NCI-H1436 (cell line): Measurements from ENCODE around the gene TLR8.
"Not testable (repeated sequence)": the region's sequence is repeated elsewhere in the genome, so short reads cannot be mapped to it uniquely, and the experiment has no call there.

Experiments
- DNase-seq: peaks from one replicate; lab custom pipeline; 2025; lab: John Stamatoyannopoulos, UW

TLR8 gene

DNA sequence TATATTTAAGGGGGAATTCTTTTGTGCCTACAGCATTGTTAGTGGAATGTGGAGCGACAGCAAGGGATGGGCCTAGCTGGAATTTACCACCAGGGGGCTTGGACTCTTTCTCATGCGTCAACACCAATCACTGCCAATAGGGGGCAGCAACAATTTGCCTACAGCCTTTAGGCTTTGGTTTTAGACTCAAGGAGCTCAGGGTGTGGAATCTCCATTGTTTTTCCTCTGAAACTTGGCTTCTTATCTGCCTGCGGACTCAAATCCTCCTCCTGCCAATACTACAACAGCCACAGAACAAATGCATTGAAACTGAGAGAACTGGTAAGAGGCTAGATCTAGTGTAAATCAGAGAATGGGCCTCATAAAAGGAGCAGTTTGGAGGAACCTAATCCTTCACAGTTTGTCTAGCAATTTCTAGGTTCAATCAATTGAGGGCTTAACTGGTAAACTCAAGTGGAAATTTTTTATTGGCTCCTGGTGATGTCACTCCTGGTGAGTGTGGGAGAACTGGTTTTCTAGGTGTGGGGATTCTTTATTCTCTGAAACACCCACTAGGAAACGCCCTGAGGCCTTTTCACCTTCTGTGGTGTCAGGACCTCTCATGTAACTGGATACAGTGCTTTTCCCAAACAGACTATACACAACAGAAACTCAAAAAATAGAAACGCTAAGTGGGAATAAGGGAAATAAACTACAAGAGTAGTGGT, 40.6 kb downstream of the TLR8 start:
- peak; percentile 51 for DNase-seq

DNA sequence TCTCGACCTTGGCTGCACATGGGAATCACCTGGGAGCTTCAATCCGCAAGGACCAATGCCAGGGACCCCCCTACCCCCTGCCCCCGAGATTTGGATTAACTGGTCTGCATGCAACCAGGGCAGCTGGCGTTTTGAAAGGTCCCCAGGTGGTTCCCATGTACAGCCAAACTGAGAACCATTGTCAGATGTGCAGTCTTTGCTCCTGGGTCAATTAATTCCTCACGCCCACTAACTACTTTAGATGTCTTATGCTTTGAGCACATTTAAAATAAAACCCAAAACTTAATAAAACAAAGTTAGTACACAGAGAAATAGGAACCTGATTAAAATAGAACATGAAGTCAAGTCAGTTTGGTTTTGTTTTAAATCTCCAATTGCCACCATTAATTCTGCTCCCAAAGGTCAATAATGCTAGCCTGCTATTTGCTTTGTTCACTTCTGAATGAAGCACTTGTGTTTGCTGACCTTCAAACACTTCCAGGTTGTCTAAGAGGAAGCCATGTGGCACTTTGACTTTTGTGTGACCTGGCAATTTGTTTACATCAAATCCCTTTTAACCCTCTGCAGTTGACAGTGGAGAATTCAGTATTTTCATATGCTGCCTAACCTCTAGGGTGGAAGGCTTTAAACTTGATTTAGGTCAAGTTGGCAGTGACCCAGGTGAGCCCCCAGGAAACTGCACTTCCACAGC, 41.3 kb downstream of the TLR8 start:
- no peak for DNase-seq

DNA sequence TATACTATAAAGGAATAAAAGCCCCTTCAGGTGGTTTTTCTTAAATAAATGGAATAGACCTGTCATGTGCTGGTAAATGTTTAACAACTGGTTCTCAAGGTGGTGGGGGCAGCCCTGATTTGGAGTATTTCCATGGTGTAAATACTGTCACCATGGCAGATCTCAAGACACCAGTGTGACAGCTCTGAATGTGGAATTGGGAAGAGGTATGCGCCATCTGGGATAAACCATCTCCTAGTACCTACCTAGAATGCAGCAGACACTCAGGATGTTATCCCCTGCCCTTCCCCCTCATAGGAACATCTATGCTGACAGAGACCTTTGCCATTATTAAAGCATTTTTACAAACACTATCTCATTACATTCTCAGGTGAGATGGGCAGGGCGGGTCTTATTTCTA, 42.1 kb downstream of the TLR8 start:
- no peak for DNase-seq

DNA sequence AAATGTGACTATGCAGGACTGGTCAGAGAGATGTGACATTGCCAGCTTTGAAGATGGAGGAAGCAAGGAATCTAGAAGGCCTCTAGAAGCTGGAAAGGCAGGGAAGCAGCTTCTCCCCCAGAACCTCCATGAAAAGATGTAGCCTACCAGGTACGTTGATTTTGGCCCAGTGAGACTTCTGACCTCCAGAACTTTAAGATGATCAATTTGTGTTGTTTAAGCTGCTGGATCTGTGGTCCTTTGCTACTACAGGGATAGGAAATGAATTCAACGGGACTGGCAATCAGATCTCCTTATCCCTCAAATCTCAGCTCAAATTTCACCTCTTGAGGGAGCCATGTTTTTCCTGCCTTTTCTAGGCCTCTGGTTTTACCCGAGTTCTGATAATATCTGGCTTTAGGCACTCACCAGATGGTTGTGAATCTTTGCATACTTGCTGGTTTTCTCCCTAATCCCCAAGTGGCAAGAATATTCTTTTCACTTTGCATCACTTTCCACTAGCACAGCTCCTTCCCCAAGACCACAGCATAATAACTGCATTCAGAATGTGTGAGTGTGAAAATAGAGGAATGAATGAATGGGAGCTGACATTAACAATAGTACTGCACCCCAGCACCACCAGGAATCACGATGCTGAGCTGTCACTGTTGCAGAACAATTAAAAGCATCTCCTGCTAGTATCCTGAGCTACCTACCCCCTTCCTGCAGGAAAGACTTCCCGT, 42.9 kb downstream of the TLR8 start:
- no peak for DNase-seq

DNA sequence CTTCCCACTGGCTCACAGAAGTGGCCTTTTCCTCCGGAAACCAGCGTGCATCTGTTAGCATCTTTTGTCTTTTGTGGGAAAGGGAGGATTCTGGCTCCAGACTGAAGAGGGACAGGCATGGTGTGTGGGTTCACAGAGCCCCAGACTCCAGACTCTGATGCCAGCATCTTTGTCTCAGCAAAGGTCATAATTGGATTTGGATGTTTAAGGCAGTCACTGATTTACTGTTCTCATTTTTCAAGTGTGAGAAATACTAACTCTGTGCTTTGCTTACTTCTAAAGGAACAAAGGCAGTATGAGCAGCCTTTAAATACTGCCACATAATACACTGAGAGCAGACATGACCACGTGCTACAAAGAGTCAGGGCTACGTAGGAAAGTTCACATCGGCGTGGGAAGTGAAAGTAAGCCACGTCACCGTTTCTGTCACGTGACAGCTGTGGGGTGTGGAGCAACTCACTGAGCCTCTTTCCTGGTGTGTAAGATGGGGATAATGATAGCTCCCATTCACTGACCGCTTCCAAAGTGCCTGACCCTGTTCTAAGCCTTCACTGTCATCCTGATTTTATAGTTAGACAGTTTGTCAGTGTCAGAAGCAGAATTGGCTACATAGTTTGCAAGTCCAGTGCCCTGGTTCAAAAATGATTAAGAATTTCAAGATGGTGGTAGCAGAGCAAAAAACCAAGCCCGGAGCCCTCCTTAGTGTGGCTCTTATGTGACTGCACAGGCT, 43.7 kb downstream of the TLR8 start:
- no peak for DNase-seq

DNA sequence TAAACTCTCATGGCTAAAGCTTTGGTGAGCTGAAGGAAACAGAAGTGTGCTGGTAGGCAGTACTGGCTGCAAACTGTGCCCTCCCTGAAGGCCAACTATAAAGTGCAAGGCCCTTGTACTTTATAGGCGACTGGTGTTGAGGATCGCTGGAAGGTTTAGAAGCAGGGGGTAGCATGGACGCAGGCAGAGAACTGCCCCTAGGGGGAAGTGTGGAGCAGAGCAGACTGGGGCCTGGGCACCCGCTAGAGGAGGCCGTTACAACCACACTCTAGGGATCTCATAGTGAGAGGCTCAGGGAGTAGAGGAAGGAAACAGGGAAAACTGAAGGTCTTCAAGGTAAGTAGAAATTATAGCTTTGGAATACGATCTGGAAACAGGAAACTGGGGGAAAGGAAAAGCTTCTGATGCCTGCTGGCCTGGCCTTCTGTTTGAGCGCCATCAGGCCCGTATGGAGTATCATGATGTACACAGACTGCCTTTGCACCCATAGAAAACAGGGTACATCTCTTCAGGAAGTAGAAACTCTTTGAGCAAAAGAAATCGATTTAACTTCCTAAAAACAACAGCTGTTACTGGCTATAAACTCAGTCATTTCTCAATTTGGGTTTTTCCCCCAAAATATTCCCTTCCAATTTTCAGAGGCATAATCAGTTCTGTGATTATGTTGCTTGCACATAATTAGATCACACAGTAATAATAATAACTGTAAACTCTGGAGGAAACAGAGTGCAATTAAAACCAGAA, 44.6 kb downstream of the TLR8 start:
- DNase-seq, result peak; percentile 17

DNA sequence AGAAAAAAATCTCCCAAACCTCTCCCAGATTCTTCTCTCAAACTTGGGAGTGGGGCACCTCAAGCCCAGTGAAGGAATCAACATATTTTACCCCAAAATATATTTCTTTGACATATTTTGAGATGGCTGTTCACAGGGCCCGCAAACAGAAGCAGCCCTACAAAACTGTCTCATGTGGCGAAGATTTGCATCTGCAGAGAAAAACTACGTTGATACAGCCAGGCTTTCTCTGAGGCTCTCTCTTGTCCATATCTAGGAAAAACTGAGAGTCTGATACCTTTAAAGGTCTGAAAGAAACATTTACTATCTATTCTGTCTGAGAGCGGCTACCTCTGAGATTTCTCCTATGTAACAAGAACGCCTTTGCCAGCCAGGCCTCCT, 45.2 kb downstream of the TLR8 start:
- DNase-seq, result no peak

DNA sequence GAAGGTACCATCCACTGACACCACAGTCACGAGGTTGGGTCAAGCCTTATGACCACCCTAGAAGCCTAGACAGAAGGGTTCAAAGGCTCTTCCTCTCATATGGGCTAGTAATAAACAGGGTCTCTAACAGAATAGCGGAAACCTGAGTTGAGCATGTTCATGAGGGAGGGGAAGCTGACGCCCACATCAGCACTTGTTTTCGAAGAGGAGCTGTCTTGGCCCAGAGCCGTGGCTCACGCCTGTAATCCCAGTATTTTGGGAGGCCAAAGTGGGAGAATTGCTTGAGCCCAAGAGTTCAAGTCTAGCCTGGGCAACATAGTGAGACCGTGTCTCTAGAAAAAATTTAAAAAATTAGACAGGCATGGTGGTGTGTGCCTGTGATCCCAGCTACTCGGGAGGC, 47.0 kb downstream of the TLR8 start:
- no peak for DNase-seq

DNA sequence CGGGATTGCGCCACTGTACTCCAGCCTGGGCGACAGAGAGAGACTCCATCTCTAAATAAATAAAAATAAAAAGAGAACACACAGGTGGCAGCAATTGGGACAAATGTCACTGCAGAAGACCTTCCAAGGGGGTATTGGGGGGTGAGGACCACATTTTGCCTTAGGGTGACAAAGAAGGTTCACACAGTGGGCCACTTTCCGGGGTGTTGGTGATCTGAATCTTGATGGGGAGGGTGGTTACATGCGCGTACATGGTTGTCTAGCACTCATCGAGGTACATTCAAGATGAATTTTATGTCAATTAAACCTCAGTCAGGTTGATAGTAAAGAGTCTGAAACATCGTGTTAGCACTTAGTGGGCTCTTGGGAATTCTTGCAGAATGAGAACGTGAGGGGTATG, 48.0 kb downstream of the TLR8 start:
- no peak for DNase-seq

DNA sequence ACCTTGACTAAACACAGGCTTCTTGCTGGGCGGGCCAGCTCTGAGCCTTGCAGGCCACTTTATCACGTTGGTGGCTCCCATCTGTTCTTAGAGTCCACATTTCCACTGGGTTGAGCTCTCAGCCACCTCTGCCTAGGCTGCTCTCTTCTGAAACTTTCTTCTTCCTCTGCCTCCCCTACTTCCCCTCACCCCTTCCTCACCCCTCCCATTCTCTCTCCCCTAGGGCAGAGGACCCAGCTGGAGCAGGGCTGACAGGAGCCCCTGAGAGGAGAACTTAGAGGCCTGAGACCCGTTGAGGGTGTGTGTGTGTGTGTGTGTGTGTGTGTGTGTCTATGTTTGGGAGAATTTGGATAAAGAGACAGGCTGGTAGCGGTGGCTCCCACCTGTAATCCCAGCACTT, 48.6 kb downstream of the TLR8 start:
- DNase-seq, result no peak

DNA sequence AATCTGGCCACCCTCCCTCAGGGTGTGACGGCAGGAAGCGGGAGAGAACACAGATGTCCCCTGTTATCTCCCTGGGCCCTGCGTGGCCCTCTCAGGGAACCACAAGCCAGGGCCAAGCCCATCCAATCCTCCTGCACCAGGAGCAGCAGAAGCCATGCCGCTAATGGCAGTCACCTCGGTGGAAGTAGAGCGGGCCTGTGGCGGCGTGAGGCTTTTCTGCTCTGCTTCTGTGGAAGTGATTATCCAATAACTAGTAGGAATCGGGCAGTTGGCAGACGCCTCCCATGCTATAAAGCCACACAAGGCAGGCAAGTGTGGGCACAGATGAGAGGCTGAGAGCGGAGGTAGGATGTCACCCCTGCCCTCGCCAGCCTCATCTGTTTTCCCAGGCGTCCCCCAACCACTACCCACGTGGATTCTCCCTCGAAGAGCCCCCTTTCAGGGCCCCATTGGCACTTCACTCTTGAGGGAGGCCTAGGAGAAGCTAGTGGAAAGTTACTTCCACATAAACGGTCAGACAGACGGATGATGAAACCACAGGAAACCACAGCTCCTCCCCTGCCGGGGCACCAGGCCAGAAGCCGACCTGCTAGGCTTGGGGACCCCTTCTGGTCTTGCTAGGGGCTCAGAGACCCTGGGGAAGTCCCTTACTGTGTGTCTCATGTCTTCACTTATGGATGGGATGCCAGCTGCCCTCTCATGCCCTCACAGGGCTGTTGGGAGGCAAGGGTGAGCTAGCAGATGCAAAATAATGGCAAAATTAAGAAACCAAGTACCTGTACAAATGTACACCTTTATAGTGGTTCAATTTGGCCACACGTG, 49.7 kb downstream of the TLR8 start:
- no peak for DNase-seq

DNA sequence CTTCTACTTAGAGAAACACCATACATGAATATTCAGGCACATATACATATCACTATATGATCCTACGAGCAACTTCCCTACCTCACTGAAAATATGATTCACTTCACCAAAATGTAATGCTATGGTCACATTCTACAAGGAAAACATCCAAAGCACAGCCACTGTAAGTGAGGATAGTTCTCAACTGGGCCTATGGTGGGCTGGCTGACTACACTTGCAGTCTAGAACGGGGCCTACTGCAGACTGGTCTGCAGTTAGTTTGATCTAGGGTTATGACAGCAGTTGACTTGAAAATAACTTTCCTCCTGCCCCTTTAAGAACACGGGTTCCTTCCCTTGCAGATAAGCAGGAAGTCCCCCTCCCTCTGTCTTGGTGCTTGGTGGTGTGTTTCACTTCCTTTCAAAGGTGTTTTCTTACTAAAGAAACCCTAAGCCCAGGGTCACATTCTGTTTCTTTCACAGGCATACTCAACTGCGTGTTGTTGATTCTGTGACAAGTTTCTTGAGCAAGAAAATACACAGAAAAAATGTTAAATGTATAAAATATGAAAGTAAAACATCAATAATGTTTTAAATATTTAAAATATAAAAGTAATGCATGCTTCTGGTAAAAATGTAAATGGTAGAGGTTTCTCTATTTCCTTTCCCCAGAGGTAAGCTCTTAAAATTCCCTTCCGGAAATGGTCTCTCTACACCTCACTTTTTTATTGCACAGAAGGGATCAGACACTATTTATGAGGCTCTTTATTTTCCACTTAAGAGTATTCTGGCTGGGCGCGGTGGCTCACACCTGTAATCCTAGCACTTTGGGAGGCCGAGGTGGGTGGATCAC, 50.5 kb downstream of the TLR8 start:
- no peak for DNase-seq

DNA sequence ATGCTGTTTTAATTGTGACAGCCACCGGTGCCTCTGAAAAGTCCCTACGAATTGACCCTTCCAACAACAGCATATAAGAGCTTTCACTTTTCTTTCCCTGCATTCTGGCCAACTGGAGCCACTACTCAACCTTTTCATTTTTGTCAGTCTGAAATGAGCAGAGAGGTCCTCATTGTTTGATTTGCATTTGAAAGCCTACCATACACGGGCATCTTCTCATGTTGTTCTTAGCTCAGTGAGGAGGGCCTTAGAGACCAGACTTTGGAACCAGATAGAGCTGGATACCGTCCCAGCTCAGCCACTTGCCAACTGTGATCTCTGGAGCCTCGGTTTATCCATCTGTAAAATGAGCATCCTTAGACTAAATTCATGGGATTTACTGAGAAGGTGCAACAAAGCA, 51.6 kb downstream of the TLR8 start:
- no peak for DNase-seq

DNA sequence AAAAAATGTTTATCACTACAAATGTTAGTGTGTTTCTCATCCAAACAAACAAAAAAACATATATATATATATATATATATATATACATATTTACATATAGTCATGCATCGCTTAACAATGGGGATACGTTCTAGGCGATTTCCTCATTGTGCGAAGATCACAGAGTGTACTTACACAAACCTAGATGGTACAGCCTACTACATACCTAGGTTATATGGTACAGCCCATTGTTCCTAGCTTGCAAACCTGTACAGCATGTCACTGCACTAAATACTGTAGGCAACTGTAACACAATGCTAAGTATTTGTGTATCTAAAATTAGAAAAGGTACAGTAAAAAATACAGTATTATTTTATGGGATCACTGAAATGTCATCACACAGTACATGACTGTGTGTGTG, 52.0 kb downstream of the TLR8 start:
- no peak for DNase-seq

DNA sequence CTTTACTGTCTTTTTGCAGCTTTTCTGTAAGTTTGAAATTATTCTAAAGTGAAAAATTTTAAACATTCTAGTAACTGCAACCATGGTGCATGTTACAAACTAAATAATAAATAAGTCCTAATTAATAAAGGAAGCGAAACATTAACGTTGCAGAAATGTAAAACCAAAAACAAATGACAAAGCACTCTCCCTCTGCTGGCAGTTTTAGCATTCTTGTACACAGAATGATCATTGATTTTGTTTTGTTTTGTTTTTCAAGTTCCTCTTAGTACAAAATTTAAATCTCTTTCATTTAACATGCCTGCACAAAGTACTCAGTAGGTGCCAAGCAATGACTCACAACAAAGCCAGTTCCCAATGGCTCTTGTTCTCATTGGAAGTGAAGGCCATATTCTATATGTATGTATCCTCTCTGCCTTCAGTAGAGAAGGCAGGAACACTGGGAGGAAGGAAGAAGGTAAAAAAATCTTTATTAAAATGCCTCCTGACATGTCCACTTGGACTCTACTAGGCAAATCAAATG, 54.8 kb downstream of the TLR8 start:
- no peak for DNase-seq

DNA sequence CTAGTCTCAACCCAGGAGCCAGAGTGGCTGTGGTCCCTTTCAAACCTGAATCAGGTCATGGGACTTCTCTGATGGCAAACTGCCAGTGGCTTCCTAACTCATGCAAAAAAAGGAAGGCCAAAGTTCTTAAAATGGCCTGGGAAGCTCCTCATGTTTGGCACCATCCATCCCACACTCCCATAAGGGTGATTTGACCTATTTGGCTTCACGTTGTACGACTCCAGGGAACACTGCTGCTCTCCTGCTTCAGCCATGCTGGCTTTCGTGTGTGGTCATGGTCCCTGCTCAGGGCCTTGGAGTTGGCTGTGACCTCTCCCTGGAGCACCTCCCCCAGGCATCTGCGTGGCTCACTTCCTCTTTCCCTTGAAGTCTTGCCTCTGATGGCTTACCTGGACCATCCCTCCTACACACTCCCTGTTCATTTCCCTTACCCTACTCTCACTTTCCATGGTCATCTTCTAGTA, 55.7 kb downstream of the TLR8 start:
- DNase-seq, result no peak

DNA sequence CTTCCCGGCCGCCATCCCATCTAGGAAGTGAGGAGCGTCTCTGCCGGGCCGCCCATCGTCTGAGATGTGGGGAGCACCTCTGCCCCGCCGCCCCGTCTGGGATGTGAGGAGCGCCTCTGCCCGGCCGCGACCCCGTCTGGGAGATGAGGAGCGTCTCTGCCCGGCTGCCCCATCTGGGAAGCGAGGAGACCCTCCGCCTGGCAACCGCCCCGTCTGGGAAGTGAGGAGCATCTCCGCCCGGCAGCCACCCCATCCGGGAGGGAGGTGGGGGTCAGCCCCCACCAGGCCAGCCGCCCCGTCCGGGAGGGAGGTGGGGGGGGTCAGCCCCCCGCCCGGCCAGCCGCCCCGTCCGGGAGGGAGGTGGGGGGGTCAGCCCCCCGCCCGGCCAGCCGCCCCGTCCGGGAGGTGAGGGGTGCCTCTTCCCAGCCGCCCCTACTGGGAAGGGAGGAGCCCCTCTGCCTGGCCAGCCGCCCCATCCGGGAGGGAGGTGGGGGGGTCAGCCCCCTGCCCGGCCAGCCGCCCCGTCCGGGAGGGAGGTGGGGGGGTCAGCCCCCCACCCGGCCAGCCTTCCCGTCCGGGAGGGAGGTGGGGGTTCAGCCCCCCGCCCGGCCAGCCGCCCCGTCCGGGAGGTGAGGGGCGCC, 56.9 kb downstream of the TLR8 start:
- DNase-seq, result not testable (repeated sequence)

DNA sequence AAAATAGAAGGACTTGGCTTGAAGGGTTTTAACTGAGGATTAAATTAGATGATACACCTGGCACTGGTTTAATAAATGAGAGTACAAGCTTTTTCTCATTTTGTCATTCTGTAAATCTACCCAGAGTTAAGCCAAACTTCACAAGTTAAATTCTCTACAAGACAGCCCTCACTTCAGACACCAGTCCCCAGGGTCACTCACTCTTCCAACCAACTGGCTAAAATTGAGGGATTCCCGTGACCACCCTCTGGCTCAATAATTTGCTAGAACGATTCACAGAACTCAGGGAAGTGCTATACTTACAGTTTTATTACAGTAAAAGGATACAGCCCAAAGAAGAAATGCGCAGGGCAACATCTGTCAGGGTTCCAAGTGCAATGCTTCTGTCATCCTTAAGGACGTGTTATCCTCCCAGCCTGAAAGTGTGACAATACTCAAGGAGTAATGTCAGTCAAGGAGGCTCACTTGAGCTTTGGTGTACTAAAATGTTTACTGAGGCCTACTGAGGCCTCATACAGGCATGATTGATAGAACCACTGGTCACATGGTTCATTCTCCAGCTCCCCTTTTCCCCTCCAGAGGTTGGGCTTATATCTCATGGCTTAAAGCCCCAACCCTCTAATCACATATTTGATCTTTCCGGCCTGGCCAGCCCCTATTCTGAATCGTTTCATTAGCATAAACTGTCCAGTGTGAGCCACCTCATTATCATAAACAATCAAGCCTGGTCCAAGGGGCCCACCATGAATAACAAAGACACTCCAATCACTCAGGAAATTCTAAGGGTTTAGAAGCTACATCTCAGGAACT, 58.9 kb downstream of the TLR8 start:
- DNase-seq, result no peak
